K562 (cell line): ENCODE measurements around the gene MLKL. TPM values are rescaled to one million over a fixed set of nuclear protein-coding genes. Genes with fewer than 3 reads are reported as not detected.

Source experiments
- AFF1 ChIP-seq, 2 experiments: fragments of 450-650 bp; IDR thresholded peaks; 2 replicates each; pipeline ENCODE4 v1.6.1; 2018; ENCODE audit warnings: mild to moderate bottlenecking in 2 of 2, low read depth in 1 of 2; ENCODE audit not compliant: partially characterized antibody in 2 of 2
- BCLAF1 ChIP-seq, 2 experiments: fragments of 450-650 bp in 1 of 2; IDR thresholded peaks; 2 replicates each; pipeline ENCODE4 v1.6.1; 2011 to 2017; ENCODE audit warnings: low read depth in 2 of 2, antibody characterized with exemption in 1 of 2, borderline replicate concordance in 1 of 2, low read length in 1 of 2, mild to moderate bottlenecking in 1 of 2, mixed read lengths in 1 of 2; ENCODE audit not compliant: control insufficient read depth in 1 of 2
- CHCHD3 ChIP-seq: fragments of 250-450 bp; sonication (Bioruptor Pico); IDR thresholded peaks from 2 replicates; pipeline ENCODE4 v2.1.2; 2022; ENCODE audit warnings: mild to moderate bottlenecking
- GABPB1 ChIP-seq: sonication (generic); formaldehyde crosslinking; IDR thresholded peaks from 2 replicates; pipeline ENCODE4 v1.8.0; 2022; ENCODE audit warnings: mild to moderate bottlenecking, missing genetic modification reagents
- HMBOX1 ChIP-seq: sonication (generic); IDR thresholded peaks from 2 replicates; pipeline ENCODE4 v1.6.1; 2016
- MAFG ChIP-seq: fragments of 450-650 bp; conservative IDR thresholded peaks from 2 replicates; pipeline ENCODE4 v1.6.1; 2016; ENCODE audit warnings: missing genetic modification characterization, missing compliant biosample characterization
- MED1 ChIP-seq: sonication (generic); formaldehyde crosslinking; IDR thresholded peaks from 2 replicates; pipeline ENCODE4 v1.8.1; 2023; ENCODE audit warnings: missing genetic modification reagents, borderline replicate concordance
- MEF2D ChIP-seq: conservative IDR thresholded peaks from 2 replicates; pipeline ENCODE4 v1.6.1; 2016; ENCODE audit warnings: low read depth, missing genetic modification characterization, missing compliant biosample characterization
- MYC ChIP-seq, 2 experiments: fragments of 250-450 bp in 1 of 2; sonication (Bioruptor Pico) in 1 of 2; IDR thresholded peaks; 2 replicates each; pipeline versions ENCODE4 v1.5.1 to v1.6.1; 2012 to 2021; ENCODE audit warnings: low read depth in 2 of 2, borderline replicate concordance in 1 of 2, improper control_type of control experiment in 1 of 2, low read length in 1 of 2, mild to moderate bottlenecking in 1 of 2, moderate library complexity in 1 of 2
- NFRKB ChIP-seq: fragments of 450-650 bp; IDR thresholded peaks from 2 replicates; pipeline ENCODE4 v1.6.1; 2016; ENCODE audit warnings: low read depth
- NR2C2 ChIP-seq, 2 experiments: fragments of 200-800 bp in 1 of 2; sonication (Bioruptor generic) in 1 of 2; sonication (generic) in 1 of 2; formaldehyde crosslinking in 1 of 2; IDR thresholded peaks; 2 replicates each; pipeline versions ENCODE4 v1.6.1 to v1.8.0; 2016 to 2022; ENCODE audit warnings: mild to moderate bottlenecking in 1 of 2, missing compliant biosample characterization in 1 of 2, missing genetic modification characterization in 1 of 2, missing genetic modification reagents in 1 of 2
- RBM25 ChIP-seq: fragments of 200-400 bp; formaldehyde crosslinking; IDR thresholded peaks from 2 replicates; pipeline ENCODE4 v1.6.1; 2018; ENCODE audit warnings: low read length, low read depth, moderate library complexity; ENCODE audit not compliant: severe bottlenecking
- ZBTB5 ChIP-seq: fragments of 450-650 bp; IDR thresholded peaks from 2 replicates; pipeline ENCODE4 v1.6.1; 2017; ENCODE audit warnings: antibody characterized with exemption
- ZC3H4 ChIP-seq: sonication (generic); formaldehyde crosslinking; IDR thresholded peaks from 2 replicates; pipeline ENCODE4 v1.9.0; 2021; ENCODE audit warnings: missing genetic modification reagents, borderline replicate concordance
- ZNF134 ChIP-seq: fragments of 250-450 bp; sonication (Bioruptor Pico); conservative IDR thresholded peaks from 2 replicates; pipeline ENCODE4 v1.4.0; 2020
- polyA plus RNA-seq, 8 experiments: library from polyadenylated mRNA; depleted of rRNA in 4 of 8; stranded (reverse) in 5 of 8; unstranded in 3 of 8; fragments of >200 nt; fragmentation: Nextera tagmentation in 2 of 8; fragmentation: Illumina TruSeq in 1 of 8; extraction: Ambion mirVana in 2 of 8; extraction: Trizol in 1 of 8; gene quantifications; 2 replicates each; pipeline versions ENCODE4 v1.2.1 to v1.2.3, GENCODE V29; 2011 to 2014; ENCODE audit warnings: inconsistent platforms in 1 of 8, missing spikeins in 1 of 8
- total RNA-seq, 7 experiments: library from RNA; depleted of rRNA in 6 of 7; stranded (reverse); fragments of >200 nt in 6 of 7; fragmentation: Illumina TruSeq in 2 of 7; extraction: Trizol in 2 of 7; gene quantifications; 2 replicates each; pipeline versions ENCODE4 v1.2.1 to v1.2.3, GENCODE V29; 2011 to 2021; ENCODE audit warnings: low replicate concordance in 1 of 7

The MLKL gene
- total and polyA plus RNA-seq, 9 of the 15 experiments (the other 6 are each of a cell fraction or from before 2014, with no cell fraction given), result 1.6 to 6.1 (median 4.8) TPM

- TF ChIP-seq AFF1 (IDR thresholded peaks at IDR 0.05; ENCODE audit: low read depth in 1 of 2, partially characterized antibody in 2 of 2), result no peak
- TF ChIP-seq ZNF134, result no peak
- TF ChIP-seq HMBOX1, result no peak
- peak; percentile 90 for TF ChIP-seq GABPB1 (CRISPR knock-in tag)
- no peak for TF ChIP-seq ZBTB5
- peak; percentile 55; the same call in 1 of the 2 replicates for TF ChIP-seq MAFG (tag)
- no peak for TF ChIP-seq NR2C2 (CRISPR knock-in tag; IDR thresholded peaks at IDR 0.05)
- peak; percentile 53; the same call in 1 of the 2 replicates for TF ChIP-seq NR2C2 (tag; IDR thresholded peaks at IDR 0.05)
- peak in 1 of 2 experiments; percentile 30; a peak in 1 of 4 replicates for TF ChIP-seq BCLAF1 (IDR thresholded peaks at IDR 0.05; ENCODE audit: borderline replicate concordance in 1 of 2, control insufficient read depth in 1 of 2, low read depth in 2 of 2, low read length in 1 of 2)
- TF ChIP-seq NFRKB, result peak; percentile 85
- TF ChIP-seq ZC3H4 (CRISPR knock-in tag), result 0 out of 2 replicates have a peak, but pooled peaks have one; percentile 16
- TF ChIP-seq MYC (IDR thresholded peaks at IDR 0.05; ENCODE audit: low read depth, low read length), result peak; percentile 88
- TF ChIP-seq MYC (CRISPR knock-in tag; IDR thresholded peaks at IDR 0.05; ENCODE audit: borderline replicate concordance, low read depth), result peak; percentile 81; the same call in 1 of the 2 replicates
- TF ChIP-seq MEF2D (tag), result no peak
- TF ChIP-seq RBM25, result peak; percentile 94
- TF ChIP-seq MED1 (CRISPR knock-in tag), result no peak
- no peak for TF ChIP-seq CHCHD3
Measured at GRCh38 chr16:74666425-74667254, 34.0 kb downstream of the MLKL start, which contains the start of gene RFWD3 (continued).
